CD4-positive, alpha-beta T cell treated with Interleukin-12 subunit alpha and Interleukin-12 subunit beta, for 1 hour (primary cell): ENCODE measurements around the gene IRX3.
"Not testable (repeated sequence)": the region's sequence is repeated elsewhere in the genome, so short reads cannot be mapped to it uniquely, and the experiment has no call there.

Experiments used
- DNase-seq: peaks from one replicate; pipeline ENCODE4 v3.0.0-alpha.2; 2020

Gene IRX3

DNA sequence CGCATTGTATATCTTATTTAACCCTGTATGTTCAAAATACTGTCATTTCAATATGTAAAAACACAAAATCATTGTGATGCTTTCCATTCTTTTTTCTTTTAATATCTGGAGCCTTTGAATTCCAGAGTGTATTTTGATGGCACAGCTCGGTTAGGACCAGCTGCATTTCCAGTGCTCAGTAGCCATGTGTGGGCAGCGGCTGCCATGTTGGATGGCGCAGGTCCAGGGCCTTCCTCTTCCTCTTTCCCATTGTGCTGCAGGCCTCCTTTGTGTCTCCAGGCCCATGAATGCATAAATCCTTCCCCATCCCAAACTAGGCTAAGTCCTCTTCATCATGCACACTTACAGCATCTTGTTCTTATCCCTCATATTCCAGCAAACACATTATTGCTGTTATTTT is 13.0 kb downstream of the IRX3 start:
- no peak for DNase-seq

DNA sequence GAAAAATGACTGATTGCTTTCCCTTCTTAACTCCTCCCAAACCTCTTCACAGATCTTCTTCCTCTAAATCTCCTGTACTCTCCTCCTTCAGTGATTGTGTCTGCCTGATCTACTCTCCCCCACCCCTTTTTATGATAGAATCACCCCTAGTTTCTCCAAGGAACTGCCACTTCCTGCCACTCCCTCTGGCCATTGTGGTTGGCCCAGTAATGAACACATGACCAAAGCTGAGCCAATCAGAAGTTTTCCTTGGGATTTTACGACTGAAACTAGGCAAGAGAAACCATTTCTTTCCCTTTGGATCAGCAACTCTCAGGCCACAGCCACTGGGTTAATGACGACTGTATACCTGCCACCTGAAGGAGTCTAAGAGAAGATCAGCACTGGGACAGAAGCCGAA is 15.9 kb downstream of the IRX3 start:
- no peak for DNase-seq

DNA sequence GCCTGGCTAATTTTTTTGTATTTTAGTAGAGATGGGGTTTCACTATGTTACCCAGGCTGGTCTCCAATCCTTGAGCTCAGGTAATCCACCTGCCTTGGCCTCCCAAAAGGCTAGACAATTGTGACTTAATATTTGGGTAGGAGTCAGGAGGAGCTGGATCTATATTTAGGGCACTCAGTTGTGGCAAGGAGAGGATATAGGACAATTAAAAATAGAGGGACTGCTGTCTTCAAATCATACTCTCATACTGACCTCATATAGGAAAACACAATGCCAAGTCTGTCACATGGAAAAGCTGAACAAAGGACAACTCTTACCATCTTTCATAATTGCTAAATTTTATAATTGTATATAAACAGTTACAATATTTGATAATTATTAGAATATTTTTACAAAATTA is 17.1 kb downstream of the IRX3 start:
- DNase-seq: no peak

DNA sequence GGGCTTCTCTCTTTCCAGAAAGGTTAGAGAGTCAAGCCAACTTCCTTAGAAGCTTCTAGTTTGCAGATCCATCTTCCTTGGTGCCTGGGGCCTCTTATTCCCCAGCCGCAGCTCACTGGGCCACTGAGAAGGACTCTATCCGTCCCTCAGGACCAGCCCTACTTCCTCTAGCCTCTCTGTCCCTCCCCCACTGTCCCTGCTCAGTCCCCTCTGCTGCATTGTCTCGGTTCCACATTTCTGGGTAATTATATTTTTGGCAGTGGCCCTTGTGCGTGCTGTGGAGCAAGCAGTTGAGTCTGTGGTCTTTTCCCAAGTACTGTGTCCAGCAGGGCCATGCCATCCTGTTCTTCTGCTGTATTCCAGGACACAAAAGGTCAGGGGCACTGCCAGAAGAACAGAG is 17.8 kb downstream of the IRX3 start:
- DNase-seq: no peak

GRCh38 chr16:54268340-54268739 is 18.2 kb downstream of the IRX3 start:
- no peak for DNase-seq

GRCh38 chr16:54266363-54266955 is 20.1 kb downstream of the IRX3 start:
- DNase-seq: no peak

- DNase-seq: no peak
Observed at GRCh38 chr16:54265575-54266107, 20.9 kb downstream of the IRX3 start.

DNA sequence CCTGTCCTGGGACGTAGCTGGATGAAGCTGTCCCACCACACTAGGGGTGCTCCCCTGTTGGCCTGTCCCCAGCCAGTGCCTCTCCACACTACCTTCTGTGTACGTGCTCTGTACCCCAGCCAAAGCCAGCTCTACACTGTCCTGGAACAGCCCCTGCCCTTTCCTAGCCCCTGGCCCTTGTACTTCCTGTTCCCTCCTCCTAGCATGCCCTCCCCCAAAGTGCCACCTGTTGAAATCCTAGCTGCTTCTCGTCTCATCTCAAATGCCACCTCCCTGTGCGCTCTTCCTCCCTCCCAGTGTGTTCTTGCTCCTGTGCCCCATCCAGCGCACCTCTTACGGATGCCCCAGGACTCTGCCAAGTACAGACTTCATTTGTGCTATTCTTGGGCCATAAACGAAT is 33.5 kb downstream of the IRX3 start:
- no peak for DNase-seq

DNA sequence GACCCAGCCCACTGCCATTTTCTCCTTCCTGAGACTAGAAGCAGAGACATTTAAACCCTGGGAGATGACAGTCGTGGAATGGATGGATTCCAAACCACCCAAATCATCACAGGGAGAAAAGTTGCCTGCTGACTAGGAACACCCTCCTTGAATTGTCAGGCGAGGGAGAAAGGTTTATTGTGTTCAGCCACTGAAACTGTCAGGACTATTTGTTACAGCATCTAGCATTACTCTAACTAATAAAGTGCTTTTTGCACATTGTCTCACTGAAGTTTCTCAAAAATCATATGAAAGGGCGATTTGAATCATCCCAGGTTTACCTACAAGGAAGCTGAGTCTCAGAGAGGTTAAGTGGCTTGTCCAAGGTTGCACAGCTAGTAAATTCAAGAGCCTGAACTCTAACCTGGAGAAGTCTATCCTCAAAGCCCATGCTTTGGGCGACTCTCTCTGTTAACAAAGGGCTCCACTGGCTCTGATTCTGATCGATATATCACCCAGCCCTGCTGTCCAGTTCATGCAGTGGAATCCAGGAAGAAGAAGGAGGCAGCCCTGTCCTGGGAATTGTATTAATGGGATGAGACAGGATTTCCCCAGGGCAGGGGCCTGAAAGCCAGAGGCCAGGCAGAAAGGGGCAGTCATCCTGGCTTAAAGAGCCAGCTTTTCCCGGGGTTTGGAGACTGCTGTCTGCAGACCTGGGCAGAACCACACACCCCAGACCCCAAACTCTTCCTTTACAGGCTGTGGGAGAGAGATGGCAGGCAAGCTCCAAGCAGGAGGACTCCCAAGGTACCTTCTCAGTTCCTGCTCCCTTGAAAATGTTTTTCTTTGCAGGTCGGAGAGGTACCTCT is 37.5 kb downstream of the IRX3 start:
- DNase-seq: no peak

- not testable (repeated sequence) for DNase-seq
Observed at GRCh38 chr16:54247705-54248104, 38.9 kb downstream of the IRX3 start.

GRCh38 chr16:54246454-54246821 is 40.1 kb downstream of the IRX3 start:
- DNase-seq: no peak

DNA sequence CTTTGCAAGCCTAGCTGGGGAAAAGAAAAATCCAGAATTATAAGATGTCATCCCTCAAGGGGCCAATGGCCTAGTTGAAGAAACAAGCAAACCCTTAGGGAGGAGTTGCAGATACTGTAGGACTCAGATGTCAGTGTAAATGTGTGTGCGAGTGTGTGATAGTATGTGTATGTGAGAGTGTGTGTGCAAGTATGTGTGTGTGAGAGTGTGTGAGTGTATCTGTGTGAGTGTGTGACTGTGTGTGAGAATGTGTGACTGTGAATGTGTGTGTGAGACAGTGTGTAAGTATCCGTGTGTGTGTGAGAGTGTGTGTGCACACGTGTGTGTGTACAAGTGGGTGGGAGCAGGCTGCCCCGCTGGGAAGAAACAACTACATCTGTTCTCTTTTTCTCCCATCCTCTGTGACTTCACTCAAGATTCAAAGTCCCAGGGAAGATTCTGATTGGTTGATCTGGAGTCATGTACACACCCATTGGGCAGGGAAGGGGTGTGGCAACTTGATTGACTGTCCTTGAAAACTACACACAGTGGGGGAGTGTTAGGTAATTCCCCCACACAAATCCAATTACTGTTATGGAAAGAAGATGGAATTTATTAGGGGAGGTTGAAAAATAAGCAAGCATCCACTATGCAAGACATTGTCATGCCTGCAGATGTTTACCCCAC is 40.7 kb downstream of the IRX3 start:
- no peak for DNase-seq

DNA sequence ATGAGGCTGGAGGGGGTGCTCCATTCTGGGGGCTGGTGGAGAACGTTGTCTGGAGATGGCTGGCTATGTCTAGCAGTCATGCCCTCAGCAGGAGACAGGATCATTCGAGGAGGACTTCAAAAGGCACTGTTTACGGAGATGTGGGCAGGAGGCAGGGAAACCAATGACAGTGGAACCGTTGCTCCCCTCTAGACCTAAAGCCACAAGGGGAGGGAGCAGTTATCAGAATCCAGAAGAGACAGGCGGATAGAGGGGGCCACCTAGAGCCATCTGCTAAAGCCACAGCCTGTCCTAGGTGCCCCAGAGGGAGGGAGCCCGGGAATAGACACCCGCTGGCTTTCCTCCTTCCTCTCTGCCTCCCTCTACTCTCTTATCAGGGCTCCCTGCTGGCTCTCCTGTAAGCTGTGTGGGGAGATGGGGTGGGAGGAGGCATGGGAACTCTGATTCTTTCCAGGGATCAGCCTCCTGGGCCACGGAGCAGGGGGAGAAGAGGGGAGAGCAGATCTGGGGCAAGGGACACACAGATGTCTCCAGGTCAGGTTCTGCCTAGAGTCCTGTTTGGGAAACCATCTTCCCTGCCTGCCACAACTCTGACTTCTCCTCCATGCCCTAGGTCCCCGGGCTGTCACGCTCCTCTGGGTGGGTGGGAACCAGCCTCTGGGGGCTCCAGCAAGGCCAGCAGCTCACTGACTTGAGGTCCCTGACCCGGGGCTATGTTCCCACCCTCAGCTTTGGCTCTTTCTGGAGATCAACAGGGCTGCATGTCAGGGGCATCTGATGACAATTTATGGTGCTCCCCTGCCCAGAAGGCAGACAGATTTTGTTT is 42.3 kb downstream of the IRX3 start:
- no peak for DNase-seq

DNA sequence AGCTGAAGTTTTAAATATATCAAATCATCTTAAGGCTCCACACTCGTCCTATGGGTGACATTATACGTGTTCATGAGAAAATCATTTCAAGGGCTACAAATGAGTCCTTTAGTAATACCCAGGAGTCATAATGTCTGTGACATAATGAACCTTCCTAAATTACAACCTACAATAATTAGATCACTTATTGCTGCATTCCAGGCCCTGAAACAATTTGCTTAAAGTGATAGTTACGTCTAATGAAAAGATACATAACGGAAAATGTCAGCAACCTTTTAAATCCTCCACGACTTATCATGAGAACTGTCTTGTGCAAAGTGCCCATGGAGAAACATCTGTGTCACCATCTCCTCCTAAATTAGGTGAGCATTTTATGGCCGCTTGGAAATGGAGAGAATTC is 43.4 kb downstream of the IRX3 start:
- DNase-seq: no peak

DNA sequence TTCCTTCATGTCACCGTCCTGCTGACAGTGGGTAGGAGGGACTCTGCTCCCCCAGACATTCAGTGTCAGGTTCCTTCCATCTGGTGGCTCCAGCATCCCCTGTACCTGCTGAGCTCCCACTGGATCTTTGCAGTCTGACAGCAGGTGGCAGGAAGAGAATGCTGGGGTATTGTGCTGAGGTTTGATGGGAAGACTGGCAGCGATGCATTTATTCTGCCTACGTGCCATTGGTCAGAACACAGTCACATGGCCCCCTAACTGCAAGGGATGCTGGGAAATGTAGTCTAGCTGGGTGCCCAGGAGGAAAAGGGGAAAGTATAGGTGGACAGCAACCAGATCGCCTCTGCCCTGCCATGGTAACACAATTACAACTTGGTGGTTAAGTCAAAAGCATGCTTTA is 44.4 kb downstream of the IRX3 start:
- no peak for DNase-seq

GRCh38 chr16:54241525-54241924 is 45.1 kb downstream of the IRX3 start:
- DNase-seq: no peak

GRCh38 chr16:54240271-54241129 is 46.1 kb downstream of the IRX3 start:
- no peak for DNase-seq

DNA sequence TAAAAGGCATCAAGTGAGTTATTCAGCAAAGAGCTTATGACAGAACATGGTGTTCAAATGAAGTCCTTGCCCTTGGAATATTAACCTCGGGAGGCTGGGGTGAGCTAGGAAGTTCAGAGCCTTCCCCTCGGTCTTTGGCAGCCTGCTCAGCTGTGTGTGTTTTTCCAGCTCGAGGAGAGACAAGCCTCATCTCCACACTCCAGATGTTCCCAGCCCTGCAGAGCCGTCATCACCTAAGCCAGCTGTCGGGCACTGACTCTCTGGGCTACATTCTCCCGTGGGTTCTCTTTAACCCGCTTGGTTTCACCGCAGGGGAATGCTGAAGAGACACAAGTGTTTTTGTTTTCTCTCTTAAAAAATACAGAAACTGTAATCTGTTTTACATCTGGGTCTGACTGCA is 47.1 kb downstream of the IRX3 start:
- DNase-seq: no peak

DNA sequence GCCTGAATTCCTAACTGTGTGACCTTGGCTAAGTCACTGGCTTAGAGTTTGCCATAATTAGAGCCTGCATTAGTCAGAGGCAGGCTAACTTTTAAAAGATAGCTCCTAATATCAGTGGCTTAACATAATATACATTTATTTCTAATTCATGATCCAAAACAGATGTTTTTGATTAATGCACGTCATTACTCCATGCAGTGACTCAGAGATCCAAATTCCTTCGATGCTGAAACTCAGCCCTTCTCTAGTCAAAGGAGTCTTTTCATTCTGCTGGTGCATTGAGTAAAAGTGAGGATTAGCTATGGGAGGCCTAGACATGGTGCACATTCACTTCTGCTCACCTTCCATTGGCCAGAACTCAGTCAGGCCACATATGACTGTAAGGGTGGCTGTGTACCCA is 49.8 kb downstream of the IRX3 start:
- DNase-seq: no peak

DNA sequence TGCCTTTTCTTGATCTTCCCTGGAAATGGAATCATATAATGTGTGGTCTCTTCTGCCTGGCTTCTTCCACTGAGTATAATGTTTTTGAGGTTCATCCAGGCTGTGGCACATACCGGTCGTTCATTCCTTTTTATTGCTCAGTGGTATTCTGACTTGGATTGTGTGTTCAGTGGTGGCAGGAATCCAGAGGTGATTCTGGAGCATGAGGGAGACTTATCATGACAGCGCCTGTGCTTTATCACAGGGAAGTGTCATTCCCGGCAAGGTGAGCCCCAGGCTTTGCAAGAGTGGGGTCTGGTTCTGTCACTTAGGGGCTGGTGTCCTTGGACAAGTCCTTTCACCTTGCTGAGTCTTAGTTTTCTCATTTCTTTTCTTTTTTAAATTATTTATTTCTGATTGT is 53.0 kb downstream of the IRX3 start:
- DNase-seq: no peak
